OCI-LY1 (cell line): ENCODE data around the gene HSPA12A.

Experiments
- EZH2 ChIP-seq: fragments of 200-600 bp; sonication (generic), shearing (Covaris generic); IDR thresholded peaks from 2 replicates; pipeline ENCODE4 v1.8.0; 2017; ENCODE audit warnings: borderline replicate concordance, mixed run types, mild to moderate bottlenecking, antibody characterized with exemption, low read length, moderate library complexity, mixed read lengths
- TF ChIP-seq, protein P1 (sequence below): fragments of 200-600 bp; sonication (generic), shearing (Covaris generic); IDR thresholded peaks from 2 replicates; pipeline ENCODE4 v1.5.1; 2017; ENCODE audit warnings: mild to moderate bottlenecking, antibody characterized with exemption, low read length, moderate library complexity, mixed read lengths

DNA sequence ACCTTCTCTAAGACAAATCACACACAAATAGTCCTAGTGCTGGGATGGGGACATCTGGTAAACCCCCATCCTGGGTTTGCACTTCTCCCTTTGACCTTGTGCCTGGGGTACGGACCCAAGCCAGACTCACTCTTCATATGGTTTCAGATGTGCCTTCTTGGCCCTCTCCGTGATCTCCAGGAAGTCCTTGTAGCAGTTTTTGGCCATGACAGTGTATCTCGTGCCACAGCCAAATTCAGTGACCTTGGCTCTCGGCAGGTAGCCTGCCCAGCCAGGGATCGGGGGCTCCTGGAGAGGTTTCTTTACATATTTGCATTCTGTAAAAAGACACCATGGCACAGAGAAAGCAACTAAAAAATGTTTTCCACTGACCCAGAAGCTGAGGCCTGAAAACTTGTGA lies 77.7 kb downstream of the HSPA12A start:
- TF ChIP-seq, protein P1, sequence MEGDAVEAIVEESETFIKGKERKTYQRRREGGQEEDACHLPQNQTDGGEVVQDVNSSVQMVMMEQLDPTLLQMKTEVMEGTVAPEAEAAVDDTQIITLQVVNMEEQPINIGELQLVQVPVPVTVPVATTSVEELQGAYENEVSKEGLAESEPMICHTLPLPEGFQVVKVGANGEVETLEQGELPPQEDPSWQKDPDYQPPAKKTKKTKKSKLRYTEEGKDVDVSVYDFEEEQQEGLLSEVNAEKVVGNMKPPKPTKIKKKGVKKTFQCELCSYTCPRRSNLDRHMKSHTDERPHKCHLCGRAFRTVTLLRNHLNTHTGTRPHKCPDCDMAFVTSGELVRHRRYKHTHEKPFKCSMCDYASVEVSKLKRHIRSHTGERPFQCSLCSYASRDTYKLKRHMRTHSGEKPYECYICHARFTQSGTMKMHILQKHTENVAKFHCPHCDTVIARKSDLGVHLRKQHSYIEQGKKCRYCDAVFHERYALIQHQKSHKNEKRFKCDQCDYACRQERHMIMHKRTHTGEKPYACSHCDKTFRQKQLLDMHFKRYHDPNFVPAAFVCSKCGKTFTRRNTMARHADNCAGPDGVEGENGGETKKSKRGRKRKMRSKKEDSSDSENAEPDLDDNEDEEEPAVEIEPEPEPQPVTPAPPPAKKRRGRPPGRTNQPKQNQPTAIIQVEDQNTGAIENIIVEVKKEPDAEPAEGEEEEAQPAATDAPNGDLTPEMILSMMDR: no peak
- no peak for TF ChIP-seq EZH2
